GM19099 (cell line): ENCODE data around the gene BCAN.
A peak's percentile ranks its signal among the peaks of the same experiment; 100 is the strongest.

ENCODE experiments used
- POLR2A ChIP-seq: IDR thresholded peaks from 3 replicates; pipeline ENCODE4 v1.6.1; 2011; ENCODE audit warnings: low read depth; ENCODE audit not compliant: insufficient read length; ENCODE audit errors: extremely low read depth

Gene BCAN, protein sequence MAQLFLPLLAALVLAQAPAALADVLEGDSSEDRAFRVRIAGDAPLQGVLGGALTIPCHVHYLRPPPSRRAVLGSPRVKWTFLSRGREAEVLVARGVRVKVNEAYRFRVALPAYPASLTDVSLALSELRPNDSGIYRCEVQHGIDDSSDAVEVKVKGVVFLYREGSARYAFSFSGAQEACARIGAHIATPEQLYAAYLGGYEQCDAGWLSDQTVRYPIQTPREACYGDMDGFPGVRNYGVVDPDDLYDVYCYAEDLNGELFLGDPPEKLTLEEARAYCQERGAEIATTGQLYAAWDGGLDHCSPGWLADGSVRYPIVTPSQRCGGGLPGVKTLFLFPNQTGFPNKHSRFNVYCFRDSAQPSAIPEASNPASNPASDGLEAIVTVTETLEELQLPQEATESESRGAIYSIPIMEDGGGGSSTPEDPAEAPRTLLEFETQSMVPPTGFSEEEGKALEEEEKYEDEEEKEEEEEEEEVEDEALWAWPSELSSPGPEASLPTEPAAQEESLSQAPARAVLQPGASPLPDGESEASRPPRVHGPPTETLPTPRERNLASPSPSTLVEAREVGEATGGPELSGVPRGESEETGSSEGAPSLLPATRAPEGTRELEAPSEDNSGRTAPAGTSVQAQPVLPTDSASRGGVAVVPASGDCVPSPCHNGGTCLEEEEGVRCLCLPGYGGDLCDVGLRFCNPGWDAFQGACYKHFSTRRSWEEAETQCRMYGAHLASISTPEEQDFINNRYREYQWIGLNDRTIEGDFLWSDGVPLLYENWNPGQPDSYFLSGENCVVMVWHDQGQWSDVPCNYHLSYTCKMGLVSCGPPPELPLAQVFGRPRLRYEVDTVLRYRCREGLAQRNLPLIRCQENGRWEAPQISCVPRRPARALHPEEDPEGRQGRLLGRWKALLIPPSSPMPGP

DNA sequence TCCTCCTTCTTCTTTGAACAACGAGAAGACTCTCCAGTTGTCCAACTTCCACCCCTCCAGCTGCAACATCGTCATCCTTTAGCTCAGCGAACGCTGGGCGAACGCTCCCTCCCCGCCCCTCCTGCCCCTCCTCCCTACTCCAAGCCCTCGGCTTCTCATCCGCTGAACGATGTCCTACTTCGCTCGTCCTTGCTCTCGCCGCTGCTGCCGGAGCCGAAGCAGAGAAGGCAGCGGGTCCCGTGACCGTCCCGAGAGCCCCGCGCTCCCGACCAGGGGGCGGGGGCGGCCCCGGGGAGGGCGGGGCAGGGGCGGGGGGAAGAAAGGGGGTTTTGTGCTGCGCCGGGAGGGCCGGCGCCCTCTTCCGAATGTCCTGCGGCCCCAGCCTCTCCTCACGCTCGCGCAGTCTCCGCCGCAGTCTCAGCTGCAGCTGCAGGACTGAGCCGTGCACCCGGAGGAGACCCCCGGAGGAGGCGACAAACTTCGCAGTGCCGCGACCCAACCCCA, at the start of gene BCAN:
Gene BCAN (plus strand): TSS at position 357 of the 504 bp plus-strand sequence. CDS start 3,938 bp downstream, outside the sequence.
- no peak for TF ChIP-seq POLR2A

DNA sequence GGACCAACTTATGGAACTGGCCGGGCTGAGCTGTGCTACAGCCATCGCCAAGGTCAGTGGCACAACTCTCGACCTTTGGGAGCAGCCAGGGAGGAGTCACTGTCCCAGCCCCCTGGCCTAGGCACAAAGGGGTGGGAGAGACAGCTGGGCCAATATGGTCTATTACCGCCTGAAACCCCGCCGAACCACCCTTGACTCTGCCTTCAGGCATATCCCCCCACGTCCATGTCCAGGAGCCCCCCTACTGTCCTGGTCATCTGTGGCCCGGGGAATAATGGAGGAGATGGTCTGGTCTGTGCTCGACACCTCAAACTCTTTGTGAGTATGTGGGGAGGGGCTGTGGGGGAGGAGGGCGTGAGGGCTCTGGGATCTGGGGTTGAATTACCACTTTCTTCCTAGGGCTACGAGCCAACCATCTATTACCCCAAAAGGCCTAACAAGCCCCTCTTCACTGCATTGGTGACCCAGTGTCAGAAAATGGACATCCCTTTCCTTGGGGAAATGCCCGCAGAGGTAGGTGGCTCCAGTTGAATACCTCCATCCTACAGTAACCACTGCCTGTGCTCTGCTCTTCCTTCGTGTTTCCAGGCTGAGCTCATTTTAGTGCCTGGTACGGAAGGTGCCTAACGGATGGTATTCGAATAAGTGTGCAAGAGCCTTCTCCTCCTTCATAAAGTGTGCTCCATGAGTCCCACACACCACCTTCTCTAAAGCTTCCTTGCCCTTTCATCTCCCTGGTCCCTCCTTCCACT, 49.6 kb upstream of the BCAN start:
- TF ChIP-seq POLR2A, result no peak

DNA sequence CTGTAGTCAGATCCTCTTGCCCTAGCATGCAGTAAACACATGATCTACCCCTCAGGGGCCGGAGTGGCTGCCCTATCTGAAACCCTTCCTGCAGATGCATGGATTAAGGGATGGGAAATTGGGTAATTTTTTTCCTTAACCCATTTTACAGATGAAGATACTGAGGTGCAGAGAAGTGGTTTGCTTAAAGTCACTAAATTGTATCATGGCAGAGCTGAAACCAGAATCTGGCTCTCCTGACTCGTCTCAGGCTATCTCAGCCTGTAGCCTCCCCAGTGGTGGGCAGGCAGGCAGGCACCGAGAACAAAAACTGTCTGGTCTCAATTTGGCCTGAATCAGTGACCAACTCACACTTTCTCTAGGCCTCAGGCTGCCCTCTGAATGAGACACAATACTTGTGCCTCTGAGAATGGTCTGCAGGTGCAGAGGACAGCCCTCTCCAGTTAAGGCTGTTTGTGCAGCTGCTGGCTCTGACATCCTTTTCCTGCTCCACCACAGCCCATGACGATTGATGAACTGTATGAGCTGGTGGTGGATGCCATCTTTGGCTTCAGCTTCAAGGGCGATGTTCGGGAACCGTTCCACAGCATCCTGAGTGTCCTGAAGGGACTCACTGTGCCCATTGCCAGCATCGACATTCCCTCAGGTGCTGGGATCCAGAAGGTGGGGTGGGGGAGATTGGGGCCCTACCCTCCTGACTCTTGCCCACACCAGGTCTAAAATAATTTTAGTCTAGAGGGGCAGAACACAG, 48.8 kb upstream of the BCAN start:
- TF ChIP-seq POLR2A, result no peak

DNA sequence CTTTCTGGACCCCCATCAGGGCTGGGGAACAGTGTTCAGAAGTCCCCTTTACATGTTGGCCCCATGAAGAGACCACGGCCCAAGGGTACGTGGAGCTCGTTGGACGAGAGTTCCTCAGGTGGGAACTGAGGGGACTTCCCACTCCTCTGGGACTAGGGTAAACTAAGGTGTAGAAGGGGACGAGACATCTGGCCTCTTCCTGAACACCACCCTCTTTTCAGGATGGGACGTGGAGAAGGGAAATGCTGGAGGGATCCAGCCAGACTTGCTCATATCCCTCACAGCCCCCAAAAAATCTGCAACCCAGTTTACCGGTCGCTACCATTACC, 48.3 kb upstream of the BCAN start:
- no peak for TF ChIP-seq POLR2A

DNA sequence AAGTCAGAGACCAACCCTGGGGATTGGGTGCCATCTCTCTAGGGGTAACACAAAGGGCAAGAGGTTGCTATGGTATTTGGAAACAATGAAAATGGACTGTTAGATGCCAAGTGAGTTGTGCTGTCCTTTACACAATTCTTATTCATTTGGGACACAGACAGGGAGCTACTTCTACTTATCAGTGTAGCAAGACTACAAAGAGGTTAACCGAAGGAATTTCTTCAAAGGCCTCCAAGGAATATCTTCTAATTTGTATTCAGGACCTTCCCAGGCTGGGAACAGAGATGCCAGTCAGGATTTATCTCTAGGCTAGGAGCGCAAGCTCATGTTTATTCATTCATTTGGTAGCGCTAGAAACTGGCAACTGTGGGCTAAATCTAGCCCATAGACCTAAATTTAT, 47.7 kb upstream of the BCAN start:
- TF ChIP-seq POLR2A, result no peak

DNA sequence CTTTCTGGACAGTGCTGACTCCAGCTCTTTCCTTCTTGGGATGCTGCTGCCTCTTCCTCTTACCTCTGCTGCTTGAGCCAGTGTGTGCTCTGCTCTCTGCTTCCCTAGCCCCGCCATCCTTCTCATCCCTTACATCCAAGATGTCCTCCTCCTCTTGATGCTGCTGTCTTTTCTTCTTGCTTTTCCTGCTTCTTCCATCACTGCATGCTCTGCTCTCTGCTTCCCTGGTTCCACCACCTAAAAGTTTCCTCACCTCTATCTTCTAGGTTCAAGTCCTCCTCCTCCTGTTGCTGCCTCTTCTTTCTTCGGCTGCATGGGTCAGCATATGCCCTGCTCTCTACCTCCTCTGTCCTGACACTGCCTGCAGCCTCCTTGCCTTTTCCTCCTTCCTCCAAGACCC, 46.9 kb upstream of the BCAN start:
- TF ChIP-seq POLR2A, result no peak

DNA sequence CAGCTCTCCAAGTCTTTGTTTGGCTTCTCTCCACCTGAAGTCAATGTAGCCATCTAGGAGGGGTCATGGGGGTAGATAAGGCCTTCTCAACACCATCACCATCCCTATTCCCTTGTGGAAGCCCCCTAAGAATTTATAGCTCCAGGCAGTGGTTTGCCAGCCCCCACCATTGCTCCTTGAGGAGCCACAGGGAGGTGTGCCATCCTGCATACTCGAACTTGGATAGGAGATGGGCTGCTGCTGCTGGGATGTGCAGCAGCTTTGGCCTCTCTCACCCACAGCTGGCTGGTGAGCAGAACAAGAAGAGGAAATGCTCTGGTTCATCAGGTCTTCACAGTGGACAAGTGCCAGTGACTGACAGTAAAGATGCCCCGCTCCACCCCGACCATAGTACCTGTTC, 45.5 kb upstream of the BCAN start:
- no peak for TF ChIP-seq POLR2A

DNA sequence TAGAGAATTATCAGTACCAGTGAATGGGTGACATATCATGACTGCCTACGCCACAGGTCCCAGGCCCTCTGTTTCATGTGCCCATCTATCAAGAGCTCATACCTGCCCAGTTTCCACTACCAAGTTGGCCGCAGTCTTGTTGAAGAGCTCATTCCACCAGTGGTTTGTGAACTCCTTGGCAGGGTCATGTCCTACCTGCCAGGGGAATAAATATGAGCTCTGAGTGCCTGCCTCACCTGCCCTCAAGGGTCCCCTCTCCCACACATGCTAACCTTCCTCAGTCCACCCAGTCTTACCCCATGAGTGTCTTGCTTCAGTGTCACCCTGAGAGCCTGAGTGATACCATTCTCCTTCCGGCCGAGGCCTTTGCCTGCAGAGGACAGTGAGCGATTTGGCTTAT, 43.8 kb upstream of the BCAN start:
- TF ChIP-seq POLR2A, result no peak

DNA sequence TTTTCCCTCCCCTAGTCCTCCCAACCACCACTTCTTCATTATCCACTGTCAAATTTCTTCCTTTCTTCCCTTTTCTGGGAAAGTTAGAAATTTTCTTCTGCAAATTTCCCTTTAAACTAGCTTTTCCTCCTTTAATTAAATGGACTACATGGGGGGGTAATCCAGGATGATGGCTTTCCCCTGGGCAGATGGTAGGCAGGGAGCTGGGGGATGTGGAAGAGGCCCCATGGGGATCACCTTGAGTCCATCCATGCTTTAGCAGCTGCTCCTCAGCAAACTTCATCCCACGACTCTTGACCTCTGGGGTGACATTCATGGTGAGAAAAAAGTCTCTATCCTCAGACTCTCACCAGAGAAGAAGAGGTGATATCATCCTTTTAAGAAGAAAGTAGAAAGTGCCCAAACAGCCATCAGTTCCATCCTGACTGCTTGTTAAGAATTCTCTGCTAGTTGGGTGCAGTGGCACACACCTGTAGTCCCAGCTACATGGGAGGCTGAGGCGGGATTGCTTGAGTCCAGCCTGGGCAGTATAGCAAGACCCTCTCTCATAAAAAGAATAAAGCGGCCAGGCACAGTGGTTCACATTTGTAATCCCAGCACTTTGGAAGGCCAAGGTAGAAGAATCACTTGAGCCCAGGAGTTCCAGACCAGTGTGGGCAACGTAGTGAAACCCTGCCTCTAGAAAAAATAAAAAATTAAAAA, 43.0 kb upstream of the BCAN start:
- TF ChIP-seq POLR2A, result no peak

DNA sequence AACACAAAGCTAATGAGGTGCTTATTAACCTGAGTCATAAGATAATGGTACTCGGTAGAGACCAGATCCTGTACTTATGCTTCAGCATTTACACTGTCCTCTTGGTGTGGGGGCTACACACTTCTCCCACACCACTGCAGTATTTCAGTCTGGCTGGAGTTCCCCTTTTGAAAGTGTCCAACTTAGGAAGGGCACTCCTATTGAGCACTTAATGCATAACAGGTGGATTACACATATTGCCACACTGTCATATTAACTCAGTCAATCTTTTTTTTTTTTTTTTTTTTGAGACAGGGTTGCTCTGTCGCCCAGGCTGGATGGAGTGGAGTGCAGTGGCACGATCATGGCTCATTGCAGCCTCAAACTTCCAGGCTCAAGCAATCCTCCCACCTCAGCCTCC, 42.1 kb upstream of the BCAN start:
- no peak for TF ChIP-seq POLR2A

DNA sequence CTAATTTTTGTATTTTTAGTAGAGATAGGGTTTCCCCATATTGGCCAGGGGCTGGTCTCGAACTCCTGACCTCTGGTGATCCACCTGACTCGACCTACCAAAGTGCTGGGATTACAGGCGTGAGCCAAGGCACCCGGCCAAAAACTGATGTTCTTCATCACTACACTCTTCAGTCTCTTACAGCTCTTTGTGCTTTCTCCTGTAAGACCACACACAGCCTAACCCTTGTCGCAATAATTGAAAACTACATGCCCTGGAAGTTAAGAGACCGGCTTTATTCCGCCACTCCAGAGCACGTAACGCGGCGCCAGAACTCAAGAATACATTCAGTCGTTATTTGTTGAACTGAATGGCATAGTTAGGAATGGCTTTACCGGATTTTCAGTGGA, 41.2 kb upstream of the BCAN start:
- TF ChIP-seq POLR2A, result no peak

DNA sequence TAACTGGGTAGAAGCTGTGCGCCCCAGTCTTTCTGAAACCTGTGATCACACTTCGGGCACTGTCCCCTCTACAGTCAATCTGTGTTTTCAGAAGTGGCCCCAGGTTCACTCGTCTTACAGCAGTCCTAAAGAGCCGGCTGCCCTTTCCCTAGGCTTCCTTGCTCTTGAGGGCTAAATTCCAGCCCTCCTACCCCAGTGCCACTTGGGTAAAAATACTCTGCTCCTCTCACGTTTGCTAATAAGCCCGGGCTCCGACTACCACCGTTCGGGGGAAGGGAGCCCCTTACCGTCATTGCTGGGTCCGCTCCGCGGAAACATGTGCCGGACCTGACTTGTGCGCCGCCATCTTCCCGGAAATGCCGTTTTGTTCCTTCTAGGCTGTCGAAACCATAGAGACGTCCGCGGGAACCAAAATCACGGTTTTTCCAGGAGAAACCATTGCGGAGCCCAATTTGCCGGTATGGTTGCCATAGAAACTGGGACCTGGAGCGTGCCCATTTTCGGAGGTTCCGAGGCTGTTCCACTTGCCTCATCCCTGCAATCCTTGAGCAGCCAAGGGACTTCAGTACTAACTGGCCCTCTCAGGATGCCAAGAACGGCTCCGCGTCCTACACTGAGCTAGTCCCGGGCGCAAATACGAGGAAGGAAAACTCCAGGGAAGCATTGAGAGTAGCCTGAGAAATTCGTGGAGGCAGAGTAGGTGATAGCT, 40.6 kb upstream of the BCAN start, which contains the start of gene GPATCH4:
Gene GPATCH4 (minus strand): TSS at position 358 of the 709 bp plus-strand sequence.
- peak; percentile 83 for TF ChIP-seq POLR2A

DNA sequence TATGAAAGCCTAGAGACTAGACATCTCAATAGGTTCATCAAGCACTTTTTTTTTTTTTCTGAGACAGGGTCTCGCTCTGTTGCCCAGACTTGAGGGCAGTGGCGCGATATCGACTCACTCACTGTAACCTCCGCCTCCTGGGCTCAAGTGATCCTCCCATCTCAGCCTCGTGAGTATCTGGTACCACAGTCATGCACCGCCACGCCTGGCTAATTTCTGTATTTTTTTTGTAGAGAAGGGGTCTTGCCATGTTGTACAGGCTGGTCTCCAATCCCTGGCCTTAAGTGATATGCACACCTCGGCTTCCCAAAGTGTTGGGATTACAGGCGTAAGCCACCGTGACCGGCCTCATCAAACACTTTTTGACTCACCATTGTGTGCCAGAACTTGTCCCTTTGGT, 40.0 kb upstream of the BCAN start:
- TF ChIP-seq POLR2A, result no peak
